Esophagus (tissue), 2 donors: ENCODE measurements around the gene LEPR. TPM values are rescaled to one million over a fixed set of nuclear protein-coding genes. Genes with fewer than 3 reads are reported as not detected.

Source experiments
- H3K27ac ChIP-seq, 2 donors: one replicate each; pipeline ENCODE4 v1.5.1; 2013; ENCODE audit warnings: low read depth in 2 of 2, mild to moderate bottlenecking in 2 of 2, inconsistent platforms in 1 of 2, low read length in 1 of 2, moderate library complexity in 1 of 2
- H3K27me3 ChIP-seq, 2 donors: one replicate each; pipeline ENCODE4 v1.6.1; 2013; ENCODE audit warnings: low read length in 2 of 2, control low read depth in 1 of 2, mild to moderate bottlenecking in 1 of 2; ENCODE audit not compliant: insufficient read depth in 2 of 2, control insufficient read depth in 1 of 2
- H3K36me3 ChIP-seq, 2 donors: one replicate each; pipeline ENCODE4 v1.6.1; 2013; ENCODE audit warnings: low read length in 1 of 2; ENCODE audit not compliant: control insufficient read depth in 2 of 2, insufficient read depth in 2 of 2
- H3K4me1 ChIP-seq, 2 donors: one replicate each; pipeline ENCODE4 v1.6.1; 2013; ENCODE audit warnings: low read length in 1 of 2; ENCODE audit not compliant: control insufficient read depth in 2 of 2, insufficient read depth in 2 of 2
- H3K4me3 ChIP-seq, 2 donors: one replicate each; pipeline ENCODE4 v1.5.1; 2013; ENCODE audit warnings: low read length in 2 of 2, mild to moderate bottlenecking in 2 of 2, low read depth in 1 of 2, moderate library complexity in 1 of 2
- H3K9me3 ChIP-seq, 2 donors: one replicate each; pipeline ENCODE4 v1.6.1; 2013; ENCODE audit warnings: mild to moderate bottlenecking in 2 of 2, low read depth in 1 of 2, low read length in 1 of 2, moderate library complexity in 1 of 2; ENCODE audit not compliant: control insufficient read depth in 2 of 2, insufficient read depth in 1 of 2
- WGBS, 2 donors: extraction: QIAGEN DNeasy Blood & Tissue Kit; methylation state at CpG; one replicate each; pipeline ENCODE4 v1.1.7; 2013; 5-methylcytosine and 5-hydroxymethylcytosine counted together
- polyA plus RNA-seq, 2 donors: library from polyadenylated mRNA; stranded (reverse); fragments of 200-250 nt; gene quantifications; one replicate each; pipeline ENCODE4 v1.2.3, GENCODE V29; 2013
- donor health status: healthy with polysubstance abuse.
- donor health status: Bipolar disorder and iron deficiency.

The LEPR gene
- polyA plus RNA-seq, 2 donors: 1.2 to 2.6 TPM

GRCh38 chr1:65432918-65433317 lies 12.4 kb downstream of the LEPR start:
- WGBS, 2 donors: 73 to 82% methylated on average over 8 of the region's 8 CpGs

GRCh38 chr1:65434255-65434654 lies 13.8 kb downstream of the LEPR start:
- WGBS, 2 donors: 90 to 97% methylated on average over 1 of the region's 1 CpG
- Histone ChIP-seq H3K36me3 (peaks cover 6 to 9% of the 10 kb centered on the region in 2 donors), H3K27ac (no peak overlapping the region), H3K9me3 (no peaks in the 10 kb centered on the region), H3K4me3 (no peak overlapping the region), H3K4me1 (no peaks in the 10 kb centered on the region), H3K27me3 (no peaks in the 10 kb centered on the region)

More at GRCh38 chr1:65432918-65433317, 12.4 kb downstream of the LEPR start:
- peaks cover 7 to 9% of the 10 kb centered on the region in 2 donors for H3K36me3 ChIP-seq
- H3K9me3 ChIP-seq: no peaks in the 10 kb centered on the region
- no peaks in the 10 kb centered on the region for H3K4me1 ChIP-seq
- no peaks in the 10 kb centered on the region for H3K27me3 ChIP-seq
- no peak overlapping the region for H3K4me3 ChIP-seq
- H3K27ac ChIP-seq: no peak overlapping the region

DNA sequence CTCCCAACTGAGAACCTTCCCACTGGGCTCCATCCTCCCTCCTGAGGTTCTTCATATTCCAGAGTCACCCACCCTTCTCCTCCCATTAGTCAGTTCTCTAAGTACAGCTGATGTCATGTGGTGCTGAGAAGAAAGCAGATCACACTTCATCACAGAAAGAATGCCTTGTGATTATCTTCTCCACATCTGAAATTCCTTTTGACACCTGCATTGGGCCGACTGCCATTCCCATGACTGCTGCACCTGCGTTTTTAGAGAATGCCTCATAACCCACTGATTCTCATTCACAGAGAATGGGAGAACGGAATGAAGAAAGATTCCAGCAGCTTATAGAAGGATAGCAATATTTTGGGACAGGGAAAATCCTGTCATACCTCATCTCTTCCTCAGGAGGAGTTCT lies 14.3 kb downstream of the LEPR start:
- H3K4me1 ChIP-seq: no peaks in the 10 kb centered on the region
- H3K36me3 ChIP-seq: peaks cover 6 to 9% of the 10 kb centered on the region in 2 donors
- no peak overlapping the region for H3K27ac ChIP-seq
- 79% methylated on average over 3 of the region's 3 CpGs for WGBS, 2 donors
- no peaks in the 10 kb centered on the region for H3K9me3 ChIP-seq
- no peaks in the 10 kb centered on the region for H3K27me3 ChIP-seq
- H3K4me3 ChIP-seq: no peak overlapping the region

DNA sequence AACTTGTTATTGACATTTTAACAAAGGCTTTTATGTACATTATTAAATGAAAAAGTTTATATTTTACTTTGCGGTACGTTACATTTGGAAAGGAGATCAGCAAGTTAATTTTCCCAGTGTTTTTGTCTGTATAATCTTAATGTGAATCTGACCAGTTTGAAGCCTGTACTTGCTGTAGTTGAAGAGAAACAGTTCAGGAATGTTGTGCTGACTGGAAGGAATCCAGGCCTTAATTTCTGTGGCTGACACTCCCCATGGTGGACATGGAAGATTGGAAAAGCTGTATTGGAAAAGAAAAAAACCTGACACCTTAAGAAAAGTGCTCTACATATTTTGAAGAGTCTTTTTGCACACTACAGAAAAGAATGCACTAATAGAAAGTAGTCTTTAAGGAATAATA lies 15.5 kb downstream of the LEPR start:
- Histone ChIP-seq H3K4me3 (no peak overlapping the region), H3K4me1 (no peaks in the 10 kb centered on the region), H3K9me3 (no peaks in the 10 kb centered on the region), H3K27ac (no peak overlapping the region), H3K27me3 (no peaks in the 10 kb centered on the region), H3K36me3 (peaks cover 6 to 9% of the 10 kb centered on the region in 2 donors)
- WGBS, 2 donors: 50 to 53% methylated on average over 2 of the region's 2 CpGs

GRCh38 chr1:65437616-65438015 lies 17.1 kb downstream of the LEPR start:
- H3K27me3 ChIP-seq: no peaks in the 10 kb centered on the region
- H3K9me3 ChIP-seq: no peaks in the 10 kb centered on the region
- H3K36me3 ChIP-seq: peaks cover 4 to 5% of the 10 kb centered on the region in 2 donors
- H3K4me3 ChIP-seq: no peak overlapping the region
- 94 to 96% methylated on average over 7 of the region's 7 CpGs for WGBS, 2 donors
- no peaks in the 10 kb centered on the region for H3K4me1 ChIP-seq
- no peak overlapping the region for H3K27ac ChIP-seq

DNA sequence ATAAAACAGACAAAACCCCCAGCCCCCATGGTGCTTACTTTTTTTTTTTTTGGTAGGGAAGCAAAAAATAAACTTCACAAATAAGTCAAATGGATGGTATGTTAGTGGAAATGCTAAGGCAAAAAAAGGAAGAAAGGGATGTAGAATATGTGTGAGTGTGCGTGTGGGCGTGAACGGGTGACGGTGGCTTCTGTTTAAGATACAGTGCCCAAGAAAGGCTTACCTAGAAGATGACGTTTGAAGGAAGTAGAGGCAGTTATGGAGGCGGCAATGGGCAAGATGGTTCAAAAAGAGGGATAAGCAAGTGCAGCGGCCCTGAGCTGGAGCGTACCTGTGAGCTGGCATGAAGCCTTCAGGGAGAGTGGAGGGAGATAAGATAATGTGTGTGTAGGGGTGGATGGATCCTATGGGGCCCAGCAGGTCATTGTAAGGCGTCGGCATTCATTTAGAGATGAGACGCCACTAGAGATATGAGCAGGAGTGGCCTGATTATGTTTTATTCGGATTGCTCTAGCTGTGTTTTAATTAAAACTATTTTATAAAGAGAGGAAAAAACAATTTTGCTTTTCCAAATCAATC lies 19.9 kb downstream of the LEPR start:
- no peaks in the 10 kb centered on the region for H3K9me3 ChIP-seq
- H3K27me3 ChIP-seq: no peaks in the 10 kb centered on the region
- no peaks in the 10 kb centered on the region for H3K4me1 ChIP-seq
- H3K27ac ChIP-seq: no peak overlapping the region
- H3K36me3 ChIP-seq: no peaks in the 10 kb centered on the region
- no peak overlapping the region for H3K4me3 ChIP-seq
- 89 to 90% methylated on average over 12 of the region's 12 CpGs for WGBS, 2 donors

- no peak overlapping the region for H3K27ac ChIP-seq
- WGBS, 2 donors: 60 to 67% methylated on average over 1 of the region's 1 CpG
- H3K27me3 ChIP-seq: no peaks in the 10 kb centered on the region
- H3K4me3 ChIP-seq: no peak overlapping the region
- no peaks in the 10 kb centered on the region for H3K36me3 ChIP-seq
- no peaks in the 10 kb centered on the region for H3K4me1 ChIP-seq
- no peaks in the 10 kb centered on the region for H3K9me3 ChIP-seq
Observed at GRCh38 chr1:65440915-65441314, 20.4 kb downstream of the LEPR start.

- H3K4me3 ChIP-seq: no peak overlapping the region
- WGBS, 2 donors: 50 to 52% methylated on average over 3 of the region's 3 CpGs
- H3K27ac ChIP-seq: no peak overlapping the region
- H3K36me3 ChIP-seq: no peaks in the 10 kb centered on the region
- H3K4me1 ChIP-seq: no peaks in the 10 kb centered on the region
- no peaks in the 10 kb centered on the region for H3K27me3 ChIP-seq
- no peaks in the 10 kb centered on the region for H3K9me3 ChIP-seq
Observed at GRCh38 chr1:65441464-65441863, 21.0 kb downstream of the LEPR start.

GRCh38 chr1:65442442-65442841 lies 22.0 kb downstream of the LEPR start:
- H3K36me3 ChIP-seq: no peaks in the 10 kb centered on the region
- no peaks in the 10 kb centered on the region for H3K27me3 ChIP-seq
- no peaks in the 10 kb centered on the region for H3K4me1 ChIP-seq
- H3K9me3 ChIP-seq: no peaks in the 10 kb centered on the region
- 93 to 94% methylated on average over 1 of the region's 1 CpG for WGBS, 2 donors
- H3K27ac ChIP-seq: no peak overlapping the region
- H3K4me3 ChIP-seq: no peak overlapping the region

GRCh38 chr1:65443647-65444046 lies 23.2 kb downstream of the LEPR start:
- Histone ChIP-seq H3K4me1 (no peaks in the 10 kb centered on the region), H3K27me3 (no peaks in the 10 kb centered on the region), H3K4me3 (no peak overlapping the region), H3K27ac (no peak overlapping the region), H3K9me3 (no peaks in the 10 kb centered on the region), H3K36me3 (no peaks in the 10 kb centered on the region)
- WGBS, 2 donors: 88 to 93% methylated on average over 2 of the region's 2 CpGs
